Trophoblast cell (in vitro differentiated cells and primary cell): ENCODE measurements around the gene STPG2.
A peak's percentile ranks its signal among the peaks of the same experiment; 100 is the strongest.
"Not testable (repeated sequence)": the region's sequence is repeated elsewhere in the genome, so short reads cannot be mapped to it uniquely, and the experiment has no call there.

Source experiments
- DNase-seq, 2 donors: peaks; one replicate each; pipeline ENCODE4 v3.0.0-alpha.2; 2016
- H2AFZ ChIP-seq: 2 replicates; pipeline ENCODE4 v1.6.1; 2013; ENCODE audit warnings: low read length, moderate library complexity, mild to moderate bottlenecking; ENCODE audit not compliant: insufficient read depth, poor library complexity
- H2AK5ac ChIP-seq: 2 replicates; pipeline ENCODE4 v1.6.1; 2013; ENCODE audit warnings: mild to moderate bottlenecking, low read length
- H2BK120ac ChIP-seq: 2 replicates; pipeline ENCODE4 v1.6.1; 2013; ENCODE audit warnings: low read length, mild to moderate bottlenecking, moderate library complexity; ENCODE audit not compliant: insufficient read depth, poor library complexity
- H2BK12ac ChIP-seq: 2 replicates; pipeline ENCODE4 v1.6.1; 2013; ENCODE audit warnings: mild to moderate bottlenecking, low read length, moderate library complexity
- H2BK5ac ChIP-seq: 2 replicates; pipeline ENCODE4 v1.6.1; 2013; ENCODE audit warnings: low read length, low read depth, moderate library complexity, mild to moderate bottlenecking; ENCODE audit not compliant: poor library complexity
- H3K14ac ChIP-seq: 2 replicates; pipeline ENCODE4 v1.6.1; 2013; ENCODE audit warnings: mild to moderate bottlenecking, low read length
- H3K18ac ChIP-seq: 2 replicates; pipeline ENCODE4 v1.6.1; 2013; ENCODE audit warnings: mild to moderate bottlenecking, low read length
- H3K23ac ChIP-seq: 2 replicates; pipeline ENCODE4 v1.6.1; 2013; ENCODE audit warnings: low read length
- H3K27ac ChIP-seq: 2 replicates; pipeline ENCODE4 v1.5.1; 2013; ENCODE audit warnings: low read depth, mild to moderate bottlenecking, inconsistent platforms, low read length, moderate library complexity
- H3K27me3 ChIP-seq: 2 replicates; pipeline ENCODE4 v1.6.1; 2013; ENCODE audit warnings: inconsistent platforms, mild to moderate bottlenecking, low read length, moderate library complexity; ENCODE audit not compliant: insufficient read depth
- H3K36me3 ChIP-seq, 2 experiments: 1 replicate in 1 of 2; 2 replicates in 1 of 2; pipeline ENCODE4 v1.6.1; 2013; ENCODE audit warnings: low read length in 2 of 2, mild to moderate bottlenecking in 2 of 2, moderate library complexity in 1 of 2; ENCODE audit not compliant: insufficient read depth in 2 of 2, control insufficient read depth in 1 of 2
- H3K4ac ChIP-seq: 2 replicates; pipeline ENCODE4 v1.6.1; 2013; ENCODE audit warnings: low read depth, mild to moderate bottlenecking, low read length, moderate library complexity
- H3K4me1 ChIP-seq, 2 experiments: 1 replicate in 1 of 2; 2 replicates in 1 of 2; pipeline ENCODE4 v1.6.1; 2013; ENCODE audit warnings: low read length in 2 of 2, mild to moderate bottlenecking in 2 of 2, moderate library complexity in 1 of 2; ENCODE audit not compliant: insufficient read depth in 2 of 2, control insufficient read depth in 1 of 2
- H3K4me2 ChIP-seq: 2 replicates; pipeline ENCODE4 v1.6.1; 2013; ENCODE audit warnings: inconsistent platforms, mild to moderate bottlenecking, low read length, moderate library complexity
- H3K4me3 ChIP-seq: 2 replicates; pipeline ENCODE4 v1.5.1; 2013; ENCODE audit warnings: mild to moderate bottlenecking, low read depth, low read length, inconsistent platforms
- H3K79me1 ChIP-seq: one replicate; pipeline ENCODE4 v1.6.1; 2013; ENCODE audit warnings: low read length
- H3K79me2 ChIP-seq: 2 replicates; pipeline ENCODE4 v1.6.1; 2013; ENCODE audit warnings: low read length, mild to moderate bottlenecking; ENCODE audit not compliant: control insufficient read depth, insufficient read depth, poor library complexity
- H3K9ac ChIP-seq: 2 replicates; pipeline ENCODE4 v1.6.1; 2013; ENCODE audit warnings: mild to moderate bottlenecking, low read length
- H3K9me3 ChIP-seq: 2 replicates; pipeline ENCODE4 v1.6.1; 2013; ENCODE audit warnings: low read depth, mild to moderate bottlenecking, control low read depth, inconsistent platforms, low read length; ENCODE audit not compliant: insufficient read depth
- H4K12ac ChIP-seq: 2 replicates; pipeline ENCODE4 v1.6.1; 2013; ENCODE audit warnings: low read depth, mild to moderate bottlenecking, low read length, moderate library complexity
- H4K8ac ChIP-seq: 2 replicates; pipeline ENCODE4 v1.6.1; 2013; ENCODE audit warnings: low read depth, mild to moderate bottlenecking, low read length, moderate library complexity
- H4K91ac ChIP-seq: one replicate; pipeline ENCODE4 v1.6.1; 2013; ENCODE audit warnings: low read depth, mild to moderate bottlenecking, low read length, moderate library complexity
- WGBS: extraction: QIAGEN DNeasy Blood & Tissue Kit; methylation state at CpG from one replicate; pipeline ENCODE4 v1.1.7; 2013; ENCODE audit warnings: missing lambda C conversion rate; ENCODE audit not compliant: insufficient read length, insufficient coverage; ENCODE audit errors: extremely low coverage; 5-methylcytosine and 5-hydroxymethylcytosine counted together

Gene STPG2

DNA sequence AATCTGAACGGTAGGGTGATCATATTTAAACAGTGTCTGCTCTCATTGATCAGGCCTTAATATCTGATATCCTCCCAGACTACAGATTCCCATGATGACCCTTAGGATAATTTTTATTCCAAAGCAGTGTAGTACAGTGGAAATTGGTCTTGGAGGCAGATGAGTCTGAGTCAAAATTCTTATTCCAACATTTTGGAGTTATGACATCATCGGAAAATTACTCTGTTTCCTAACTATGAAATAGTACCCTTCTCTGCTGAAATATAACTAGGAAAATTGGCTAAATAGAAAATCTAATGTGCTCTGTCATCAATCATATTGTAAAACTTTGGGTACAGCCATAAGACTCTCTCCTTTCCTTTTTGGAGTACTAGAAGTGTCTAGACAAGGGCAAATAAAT, 583.3 kb downstream of the STPG2 start:
- H2AK5ac ChIP-seq = no peak overlapping the region
- WGBS = no CpG with 5 or more reads among the region's 2 CpGs
- H3K79me2 ChIP-seq = no peaks in the 10 kb centered on the region
- H3K9me3 ChIP-seq = no peaks in the 10 kb centered on the region
- H3K23ac ChIP-seq = no peak overlapping the region
- no peak overlapping the region for H4K8ac ChIP-seq
- H3K4ac ChIP-seq = no peak overlapping the region
- no peak overlapping the region for H2BK120ac ChIP-seq
- no peaks in the 10 kb centered on the region for H3K4me1 ChIP-seq
- H4K91ac ChIP-seq = no peak overlapping the region
- H3K4me2 ChIP-seq = no peak overlapping the region
- no peaks in the 10 kb centered on the region for H3K36me3 ChIP-seq
- no peak overlapping the region for H2BK12ac ChIP-seq
- no peak overlapping the region for H3K9ac ChIP-seq
- H3K14ac ChIP-seq = no peak overlapping the region
- no peak for DNase-seq
- no peak overlapping the region for H2AFZ ChIP-seq
- H3K79me1 ChIP-seq = no peaks in the 10 kb centered on the region
- H2BK5ac ChIP-seq = no peak overlapping the region
- H3K27me3 ChIP-seq = no peaks in the 10 kb centered on the region
- H3K18ac ChIP-seq = no peak overlapping the region
- no peak overlapping the region for H4K12ac ChIP-seq
- H3K4me3 ChIP-seq = no peak overlapping the region
- H3K27ac ChIP-seq = no peak overlapping the region

DNA sequence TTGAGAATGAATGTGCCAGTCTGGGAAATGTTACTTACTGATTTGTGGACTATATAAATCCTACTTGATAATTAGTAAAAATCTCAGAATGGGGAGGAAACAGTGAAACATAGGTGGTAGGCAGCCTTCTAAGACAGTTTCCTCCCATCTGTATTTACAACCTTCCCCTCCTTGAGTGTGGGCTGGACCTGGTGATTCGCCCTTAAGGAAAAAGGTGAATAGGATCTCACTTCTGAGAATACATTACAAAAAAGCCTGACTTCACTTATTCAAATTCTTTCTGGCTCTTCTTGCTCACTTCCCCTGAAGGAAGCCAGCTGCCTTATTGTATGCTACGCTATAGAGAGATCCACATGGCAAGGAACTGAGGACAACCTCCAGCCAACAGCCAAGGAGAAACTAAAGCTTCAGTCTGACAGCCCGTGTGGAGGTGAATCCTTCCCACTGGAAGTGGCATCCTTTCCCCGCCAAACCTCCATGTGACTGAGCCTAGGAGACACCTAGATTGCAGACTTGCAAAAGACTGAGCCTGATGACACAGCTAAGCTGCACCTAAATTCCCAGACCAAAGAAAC, 585.0 kb downstream of the STPG2 start:
- no peak overlapping the region for H4K8ac ChIP-seq
- DNase-seq = no peak
- H3K27me3 ChIP-seq = no peaks in the 10 kb centered on the region
- no peak overlapping the region for H2AFZ ChIP-seq
- H3K18ac ChIP-seq = no peak overlapping the region
- H3K23ac ChIP-seq = no peak overlapping the region
- peak overlapping the region; percentile 36 for H4K12ac ChIP-seq
- no peaks in the 10 kb centered on the region for H3K36me3 ChIP-seq
- H3K27ac ChIP-seq = no peak overlapping the region
- no peak overlapping the region for H3K9ac ChIP-seq
- H3K79me1 ChIP-seq = no peaks in the 10 kb centered on the region
- no peak overlapping the region for H2AK5ac ChIP-seq
- H2BK120ac ChIP-seq = no peak overlapping the region
- no peak overlapping the region for H3K4me2 ChIP-seq
- no peak overlapping the region for H2BK5ac ChIP-seq
- H4K91ac ChIP-seq = no peak overlapping the region
- H3K79me2 ChIP-seq = no peaks in the 10 kb centered on the region
- no peak overlapping the region for H3K4me3 ChIP-seq
- peak overlapping the region; percentile 61 for H3K14ac ChIP-seq
- no peaks in the 10 kb centered on the region for H3K9me3 ChIP-seq
- H3K4me1 ChIP-seq = no peaks in the 10 kb centered on the region
- no peak overlapping the region for H3K4ac ChIP-seq
- peak overlapping the region; percentile 89 for H2BK12ac ChIP-seq
- WGBS = no CpG with 5 or more reads among the region's 4 CpGs

DNA sequence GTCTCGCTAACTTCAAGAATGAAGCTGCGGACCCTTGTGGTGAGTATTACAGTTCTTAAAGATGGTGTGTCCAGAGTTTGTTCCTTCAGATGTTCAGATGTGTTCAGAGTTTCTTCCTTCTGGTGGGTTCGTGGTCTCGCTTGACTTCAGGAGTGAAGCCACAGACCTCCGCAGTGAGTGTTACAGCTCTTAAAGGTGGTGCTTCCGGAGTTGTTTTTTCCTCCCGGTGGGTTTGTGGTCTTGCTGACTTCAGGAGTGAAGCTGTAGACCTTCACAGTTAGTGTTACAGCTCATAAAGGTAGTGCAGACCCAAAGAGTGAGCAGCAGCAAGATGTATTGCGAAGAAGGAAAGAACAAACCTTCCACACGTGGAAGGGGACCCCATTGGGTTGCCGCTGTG, 592.6 kb downstream of the STPG2 start:
- not testable (repeated sequence) for H3K9ac ChIP-seq
- WGBS = no CpG with 5 or more reads among the region's 10 CpGs

DNA sequence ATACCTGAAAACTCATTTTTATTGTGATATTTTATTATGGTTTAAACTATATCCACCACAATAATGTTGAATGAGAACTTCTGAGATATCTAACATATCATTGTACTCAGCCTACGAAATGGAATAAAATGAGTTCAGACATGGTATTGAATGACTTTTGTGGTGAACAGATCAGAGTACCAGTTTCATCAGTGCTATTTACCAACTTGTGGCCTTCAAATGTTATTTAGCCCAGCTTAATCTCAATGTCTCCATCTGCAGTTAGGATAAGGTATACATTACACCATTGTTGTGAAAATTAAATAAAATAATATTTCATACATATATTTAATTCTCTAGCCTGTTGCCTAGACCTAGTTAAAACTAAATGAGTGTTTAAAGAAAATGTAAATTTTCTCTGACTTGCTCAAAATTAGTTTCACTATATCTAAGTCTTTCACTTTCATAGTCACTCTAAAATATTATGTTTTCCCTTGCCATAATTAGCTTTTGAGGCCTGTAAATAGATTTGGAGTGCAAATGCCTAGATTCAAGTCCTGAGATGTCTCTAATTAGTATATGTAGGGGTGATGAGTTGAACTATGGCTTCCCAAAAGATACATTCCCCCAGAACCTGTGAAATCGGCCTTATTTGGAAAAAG, 594.2 kb downstream of the STPG2 start:
- Histone ChIP-seq H3K27ac (no peak overlapping the region), H2BK120ac (no peak overlapping the region), H4K91ac (no peak overlapping the region), H4K12ac (no peak overlapping the region), H2BK12ac (no peak overlapping the region), H3K9me3 (no peaks in the 10 kb centered on the region), H4K8ac (no peak overlapping the region), H3K36me3 (no peaks in the 10 kb centered on the region), H3K4me3 (no peak overlapping the region), H2AFZ (no peak overlapping the region), H2BK5ac (no peak overlapping the region), H3K4me2 (no peak overlapping the region), H3K4ac (no peak overlapping the region), H3K14ac (no peak overlapping the region), H2AK5ac (no peak overlapping the region), H3K4me1 (no peaks in the 10 kb centered on the region), H3K27me3 (no peaks in the 10 kb centered on the region), H3K79me1 (no peaks in the 10 kb centered on the region), H3K18ac (no peak overlapping the region), H3K23ac (no peak overlapping the region), H3K9ac (no peak overlapping the region), H3K79me2 (no peaks in the 10 kb centered on the region)
- no peak for DNase-seq
- no CpG with 5 or more reads among the region's 2 CpGs for WGBS

More for the DNA sequence above, 592.6 kb downstream of the STPG2 start:
- H3K27me3 ChIP-seq, DNase-seq, H4K12ac ChIP-seq, H4K91ac ChIP-seq, H3K9me3 ChIP-seq, H3K27ac ChIP-seq, H4K8ac ChIP-seq, H3K14ac ChIP-seq, H2BK12ac ChIP-seq, H3K4me3 ChIP-seq, H3K4me1 ChIP-seq, H2AK5ac ChIP-seq, H3K23ac ChIP-seq, H3K4me2 ChIP-seq, H3K79me1 ChIP-seq, H2AFZ ChIP-seq, H3K4ac ChIP-seq, H3K79me2 ChIP-seq, H2BK120ac ChIP-seq, H2BK5ac ChIP-seq, H3K36me3 ChIP-seq, H3K18ac ChIP-seq: not testable (repeated sequence)
